Coronary artery (tissue), 2 donors: ENCODE measurements around the gene GNAL.
A peak's percentile ranks its signal among the peaks of the same experiment; 100 is the strongest.
"Not testable (repeated sequence)": the region's sequence is repeated elsewhere in the genome, so short reads cannot be mapped to it uniquely, and the experiment has no call there.

Source experiments
- DNase-seq: peaks from one replicate; pipeline ENCODE4 v3.0.0-alpha.2; 2017; ENCODE audit warnings: low spot score
- H3K27ac ChIP-seq, 2 donors: fragments of 200-600 bp; sonication (generic); one replicate each; pipeline ENCODE4 v1.5.1; 2016 to 2019
- H3K4me3 ChIP-seq: fragments of 200-600 bp; sonication (generic); 2 replicates; pipeline ENCODE4 v1.5.1; 2016; ENCODE audit warnings: mild to moderate bottlenecking, moderate library complexity
- CTCF ChIP-seq: fragments of 200-600 bp; sonication (generic); IDR thresholded peaks from one replicate; pipeline ENCODE4 v1.5.1; 2019; ENCODE audit warnings: antibody characterized with exemption

GNAL gene

GRCh38 chr18:11688972-11689668 lies at the start of gene GNAL:
TSS of gene GNAL (plus strand) at chr18:11689264. CDS start at chr18:11689564, 300 bp downstream.
- Histone ChIP-seq H3K4me3 (peak within 1 kb of the TSS; percentile 80), H3K27ac (peak within 1 kb of the TSS; percentile 69 to 89)
- no peak for TF ChIP-seq CTCF
- peak; percentile 84 for DNase-seq

GRCh38 chr18:11647310-11647709 lies 41.8 kb upstream of the GNAL start:
- DNase-seq, H3K27ac ChIP-seq, H3K4me3 ChIP-seq: not testable (repeated sequence)

GRCh38 chr18:11647804-11648203 lies 41.3 kb upstream of the GNAL start:
- not testable (repeated sequence) for H3K27ac ChIP-seq, DNase-seq, H3K4me3 ChIP-seq

- no peak for DNase-seq
- Histone ChIP-seq H3K4me3 (no peak overlapping the region), H3K27ac (no peak overlapping the region)
- no peak for TF ChIP-seq CTCF
Measured at GRCh38 chr18:11649839-11650238, 39.2 kb upstream of the GNAL start.

GRCh38 chr18:11651899-11652298 lies 37.2 kb upstream of the GNAL start:
- no peak for DNase-seq
- no peak overlapping the region for H3K27ac ChIP-seq
- no peak overlapping the region for H3K4me3 ChIP-seq
- TF ChIP-seq CTCF = no peak

- H3K27ac ChIP-seq = no peak overlapping the region
- H3K4me3 ChIP-seq = no peak overlapping the region
- no peak for TF ChIP-seq CTCF
- no peak for DNase-seq
Measured at GRCh38 chr18:11653521-11653920, 35.5 kb upstream of the GNAL start.

- H3K4me3 ChIP-seq = peak overlapping the region; percentile 44
- peak; percentile 76 for TF ChIP-seq CTCF
- no peak for DNase-seq
Measured at GRCh38 chr18:11654736-11655605, 34.1 kb upstream of the GNAL start.

GRCh38 chr18:11655606-11655932 lies 33.5 kb upstream of the GNAL start:
- no peak overlapping the region for H3K27ac ChIP-seq
- H3K4me3 ChIP-seq = peak overlapping the region; percentile 44
- no peak for DNase-seq
- peak; percentile 3 for TF ChIP-seq CTCF

More at GRCh38 chr18:11654736-11655605, 34.1 kb upstream of the GNAL start:
- no peak overlapping the region for H3K27ac ChIP-seq
